Mesenteric fat pad (tissue), 1 donor: Measurements from ENCODE around the gene E4F1. TPM values are rescaled to one million over a fixed set of nuclear protein-coding genes. Genes with fewer than 3 reads are reported as not detected.

Experiments
- DNase-seq: peaks from one replicate; pipeline ENCODE4 v3.0.0-alpha.2; 2020; ENCODE audit warnings: low spot score
- total RNA-seq: library from RNA; stranded (reverse); fragmentation: NEBNext Ultra II Directional; extraction: Animal tissue kit (Norgen Biotek cat#: 25700); gene quantifications from one replicate; pipeline ENCODE4 v1.2.1, GENCODE V29; 2021
- donor health status: DM: yes; HTN: yes; CAD: no.

Gene E4F1
- total RNA-seq, 1 donor from 2014 or later, result 15.1 TPM

DNA sequence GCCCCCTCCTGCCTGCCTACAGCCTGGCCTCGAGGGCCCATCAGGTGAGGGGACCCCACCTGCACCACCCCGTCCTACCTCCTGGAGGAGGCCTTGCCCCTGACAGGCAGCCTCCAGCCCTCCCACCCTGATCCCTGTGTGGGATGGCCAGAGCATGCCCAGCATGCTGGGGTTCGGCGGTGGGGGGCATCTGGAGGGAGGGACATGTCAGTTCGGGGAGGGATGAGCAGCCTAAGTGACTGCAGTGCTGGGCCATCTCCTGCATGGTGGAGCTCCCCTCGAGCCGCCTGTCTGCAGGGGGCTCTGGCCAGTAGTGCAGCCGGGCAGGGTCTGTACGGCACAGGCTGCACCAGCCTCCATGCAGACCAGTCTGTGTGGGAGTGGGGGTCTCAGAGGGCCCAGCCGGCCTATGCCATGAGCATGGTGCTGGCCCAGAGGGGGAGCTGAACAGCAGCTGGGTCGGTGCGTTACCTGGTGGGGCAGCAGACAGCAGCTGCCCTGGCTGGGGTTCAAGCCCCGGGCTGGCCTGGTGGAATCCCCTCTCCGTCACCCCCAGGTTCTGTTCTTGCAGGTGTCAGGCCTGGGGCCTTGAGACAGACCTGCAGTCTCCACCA lies 48.6 kb downstream of the E4F1 start:
- DNase-seq, result no peak

GRCh38 chr16:2273484-2273883 lies 50.1 kb downstream of the E4F1 start:
- DNase-seq, result no peak

DNA sequence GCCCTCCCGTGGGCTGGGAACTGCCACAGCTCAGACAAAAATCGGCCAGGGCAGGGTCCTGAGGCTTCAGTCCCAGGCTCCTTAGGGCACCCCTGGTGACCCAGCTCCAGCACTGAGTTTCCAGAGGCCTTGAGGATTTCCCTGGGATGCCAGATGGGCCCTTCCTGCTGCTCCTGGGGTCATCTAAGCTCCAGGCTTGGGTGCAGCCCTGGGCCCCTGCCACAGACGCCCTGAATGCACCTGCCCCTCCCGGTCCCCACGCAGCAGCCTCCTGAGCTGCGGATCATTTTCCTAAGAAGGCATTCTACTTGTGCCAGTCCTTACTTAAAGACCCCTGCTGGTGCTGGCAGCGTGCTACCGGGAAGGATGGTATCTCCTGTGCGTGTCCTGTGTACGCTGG lies 50.5 kb downstream of the E4F1 start:
- no peak for DNase-seq

- DNase-seq, result no peak
Measured at GRCh38 chr16:2275476-2276367, 52.3 kb downstream of the E4F1 start.

DNA sequence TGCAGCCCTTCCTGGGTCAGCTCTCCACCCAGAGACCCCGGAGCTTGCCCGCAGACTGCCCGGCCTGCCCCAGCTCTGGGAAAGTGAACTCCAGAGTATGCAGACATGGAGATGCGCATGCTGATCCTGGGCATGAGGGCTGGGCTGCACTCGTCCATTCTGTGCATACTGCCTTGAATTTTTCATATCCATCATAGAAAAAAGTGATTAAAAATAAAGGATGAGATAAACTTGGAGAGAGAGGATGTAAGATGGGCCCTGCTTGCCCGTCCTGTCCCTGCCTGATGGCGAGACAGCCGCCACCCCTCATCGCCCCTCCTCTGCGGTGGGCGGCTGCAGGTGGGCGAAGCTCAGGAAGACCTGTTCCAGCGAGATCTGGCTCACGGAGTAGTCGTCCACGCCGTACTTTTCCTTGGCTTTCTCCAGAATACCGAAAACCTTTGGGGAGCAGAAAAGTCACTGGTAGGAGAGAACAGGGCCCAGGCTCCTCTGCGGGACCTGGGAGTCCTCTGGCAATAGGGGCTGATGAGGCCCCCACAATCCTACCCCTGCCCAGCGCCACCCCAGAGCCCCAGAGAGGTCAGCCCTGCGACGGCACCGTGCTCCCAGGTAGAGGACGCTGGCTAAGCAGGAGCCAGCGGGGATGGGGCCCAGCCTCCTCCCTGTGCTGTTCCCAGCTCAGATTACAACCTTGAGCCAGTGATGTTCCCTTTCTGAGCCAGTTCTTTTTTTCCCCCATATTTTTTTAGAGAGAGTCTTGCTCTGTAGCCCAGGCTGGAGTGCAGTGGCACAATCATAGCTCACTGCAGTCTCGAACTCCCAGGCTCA lies 53.2 kb downstream of the E4F1 start:
- DNase-seq, result no peak

GRCh38 chr16:2277466-2278271 lies 54.3 kb downstream of the E4F1 start:
- DNase-seq, result no peak

- DNase-seq, result no peak
Measured at GRCh38 chr16:2278272-2278608, 54.8 kb downstream of the E4F1 start.

DNA sequence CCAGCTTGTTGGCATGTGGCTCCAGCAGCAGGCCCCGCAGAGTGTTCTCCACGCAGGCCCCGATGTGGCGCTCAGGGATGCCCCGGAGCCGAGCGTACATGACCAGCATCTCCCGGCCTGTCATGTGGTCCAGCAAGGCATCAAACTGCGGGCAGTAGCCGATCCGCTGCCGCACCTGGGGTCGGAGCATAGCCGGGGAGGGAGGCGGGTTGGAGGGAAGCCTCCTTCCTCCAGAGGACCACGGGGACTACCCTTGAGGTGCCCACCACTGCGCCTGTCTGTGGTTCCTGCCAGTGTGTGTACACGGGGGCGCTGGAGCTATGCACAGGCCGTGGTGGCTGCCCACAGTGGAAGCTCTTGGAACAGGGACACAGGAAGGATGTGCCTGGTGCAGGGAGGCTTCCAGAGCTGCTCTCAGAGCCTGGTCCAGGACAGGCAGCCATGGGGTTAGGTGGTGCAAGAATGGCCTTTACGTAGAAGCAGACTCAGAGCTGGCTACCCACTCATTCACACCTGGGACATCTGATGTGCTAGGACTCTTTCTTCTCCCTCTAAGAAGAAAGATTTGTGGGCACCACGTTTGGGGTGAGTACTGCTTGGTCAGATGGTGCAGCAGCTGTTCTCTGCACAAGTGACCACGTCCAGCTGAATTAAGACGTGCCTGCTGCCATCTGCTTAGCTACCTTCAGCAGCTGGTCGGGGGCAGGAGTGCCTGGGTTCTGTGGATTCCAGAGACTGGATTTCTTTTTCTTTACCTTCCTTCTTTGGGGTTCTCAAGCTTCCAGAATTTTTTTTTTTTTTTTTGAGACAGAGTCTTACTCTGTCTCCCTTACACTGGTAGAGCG lies 55.8 kb downstream of the E4F1 start:
- no peak for DNase-seq

DNA sequence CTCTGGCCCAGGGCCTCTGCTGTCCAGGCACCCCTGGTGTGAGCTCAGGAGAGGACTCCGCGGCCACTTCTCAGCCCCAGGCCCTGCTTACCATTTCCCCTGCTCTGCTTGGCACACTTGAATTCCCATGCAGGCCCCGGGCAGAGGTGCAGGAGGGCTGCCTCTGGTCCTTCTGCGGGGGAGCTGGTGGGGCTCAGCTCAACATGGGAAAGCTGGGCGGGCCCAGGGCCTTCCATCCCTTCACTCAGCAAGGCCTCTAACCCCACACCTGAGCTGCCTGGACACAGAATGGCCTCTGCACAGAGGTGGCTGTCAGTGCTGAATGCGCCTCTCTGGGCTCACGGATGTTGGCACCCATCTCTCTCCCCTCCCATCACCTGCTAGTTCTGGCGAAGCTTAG lies 57.1 kb downstream of the E4F1 start:
- no peak for DNase-seq

GRCh38 chr16:2280981-2281542 lies 57.7 kb downstream of the E4F1 start:
- DNase-seq, result no peak

GRCh38 chr16:2282262-2282661 lies 58.9 kb downstream of the E4F1 start:
- no peak for DNase-seq

DNA sequence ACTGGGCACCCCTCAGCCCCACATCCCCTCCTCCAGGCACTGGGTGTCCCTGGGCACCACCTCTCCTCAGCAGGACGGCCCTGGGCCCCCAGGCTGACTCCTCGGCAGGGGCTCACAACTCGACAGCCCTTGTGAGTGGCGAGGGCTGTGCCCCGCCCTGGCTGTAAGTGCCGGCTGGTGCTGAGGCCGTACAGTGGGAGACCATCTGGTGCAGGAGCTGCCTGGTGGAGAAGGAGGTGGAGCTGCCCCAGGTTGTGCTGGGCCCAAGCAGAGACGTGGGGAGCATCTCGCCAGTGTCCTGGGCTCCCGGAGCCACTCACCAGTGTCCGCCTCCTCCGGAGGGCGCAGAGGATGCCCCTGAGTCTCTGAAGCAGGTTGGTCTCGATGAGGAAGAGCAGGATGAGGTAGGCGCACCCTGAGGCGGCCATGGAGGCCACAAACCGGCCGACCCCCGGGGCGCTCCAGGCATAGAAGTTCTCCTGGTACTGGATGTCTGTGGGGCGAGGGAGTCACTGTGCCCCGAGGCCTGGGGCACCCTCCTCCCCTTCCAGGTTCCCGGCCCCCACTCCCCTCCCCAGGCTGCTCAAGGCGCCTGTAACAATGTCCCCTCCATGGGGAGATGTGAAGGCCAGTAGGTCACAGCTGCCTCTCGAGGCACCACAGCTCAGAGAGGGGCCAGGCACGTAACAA lies 59.6 kb downstream of the E4F1 start:
- DNase-seq, result no peak

- DNase-seq, result no peak
Measured at GRCh38 chr16:2284001-2284770, 60.8 kb downstream of the E4F1 start.

DNA sequence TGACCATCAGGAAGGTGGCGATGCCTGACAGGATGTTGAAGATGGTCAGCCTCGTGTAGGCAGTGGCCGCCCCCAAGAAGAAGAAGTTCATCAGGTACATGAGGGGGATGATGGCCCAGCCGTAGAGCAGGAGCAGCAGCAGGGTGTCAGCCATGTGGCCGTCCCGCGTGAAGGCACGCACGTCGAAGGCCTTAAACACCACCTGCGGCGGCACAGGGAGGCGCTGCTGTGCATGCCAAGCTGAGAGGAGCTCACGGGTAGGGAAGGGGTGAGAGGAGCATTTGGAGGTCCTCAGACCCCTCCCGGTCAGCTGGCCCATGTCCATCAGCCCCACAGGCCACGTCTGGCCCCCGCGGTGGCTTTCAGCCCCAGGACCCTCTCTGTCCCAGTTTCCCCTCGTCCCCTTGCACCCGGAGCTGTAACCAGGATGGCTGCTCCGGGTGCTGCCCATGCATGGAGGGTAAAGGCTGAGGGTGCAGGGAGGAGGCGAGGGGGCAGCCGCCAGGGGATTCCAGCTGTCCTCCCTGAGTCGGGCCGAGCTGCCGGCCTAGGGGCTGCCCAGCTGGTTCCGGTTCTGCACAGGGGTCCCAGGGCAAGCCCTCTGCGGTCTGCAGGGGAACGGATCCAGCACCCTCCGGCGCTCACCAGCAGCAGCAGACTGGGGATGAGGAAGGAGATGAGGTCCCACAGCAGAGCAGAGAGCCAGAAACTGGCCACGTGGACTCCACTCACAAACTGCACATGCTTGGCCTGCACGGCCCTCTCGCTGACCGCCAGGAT lies 61.6 kb downstream of the E4F1 start:
- DNase-seq, result no peak
